Mesothelial cell of epicardium (in vitro differentiated cells): Measurements from ENCODE around the gene MSGN1. TPM values are rescaled to one million over a fixed set of nuclear protein-coding genes. Genes with fewer than 3 reads are reported as not detected.
"Not testable (repeated sequence)": the region's sequence is repeated elsewhere in the genome, so short reads cannot be mapped to it uniquely, and the experiment has no call there.

Experiments
- DNase-seq, 2 experiments: peaks; one replicate each; pipeline ENCODE4 v3.0.0; 2021; ENCODE audit warnings: low spot score in 2 of 2; ENCODE audit not compliant: unreplicated experiment in 2 of 2
- H3K27ac Mint-ChIP-seq: 2 replicates; pipeline ENCODE4 v1.8.0; 2021; ENCODE audit warnings: mixed read lengths
- H3K27me3 Mint-ChIP-seq: 2 replicates; pipeline ENCODE4 v1.8.0; 2021; ENCODE audit warnings: low read depth, mixed read lengths
- H3K36me3 Mint-ChIP-seq: 2 replicates; pipeline ENCODE4 v1.8.0; 2021; ENCODE audit warnings: mixed read lengths
- H3K4me1 Mint-ChIP-seq: 2 replicates; pipeline ENCODE4 v1.8.0; 2021; ENCODE audit warnings: mixed read lengths
- H3K4me3 Mint-ChIP-seq: 2 replicates; pipeline ENCODE4 v1.8.0; 2021; ENCODE audit warnings: mild to moderate bottlenecking, moderate library complexity, mixed read lengths
- H3K9me3 Mint-ChIP-seq: 2 replicates; pipeline ENCODE4 v1.8.0; 2021; ENCODE audit warnings: mixed read lengths
- CTCF ChIP-seq: fragments of 200-600 bp; sonication (generic); IDR thresholded peaks from one replicate; pipeline ENCODE4 v1.5.0; 2021; ENCODE audit warnings: antibody characterized with exemption; ENCODE audit not compliant: unreplicated experiment
- total RNA-seq: library from RNA; stranded (reverse); gene quantifications from 3 replicates; pipeline ENCODE4 v1.2.1, GENCODE V29; 2021

MSGN1 gene
- total RNA-seq, 1 donor from 2014 or later = not detected

GRCh38 chr2:17815468-17816184 lies 634 bp upstream of the MSGN1 start:
- TF ChIP-seq CTCF = no peak
- DNase-seq = no peak
- no peaks in the 10 kb centered on the region for H3K27me3 Mint-ChIP-seq
- peaks cover 3% of the 10 kb centered on the region for H3K9me3 Mint-ChIP-seq
- H3K4me3 Mint-ChIP-seq = no peak overlapping the region
- H3K36me3 Mint-ChIP-seq = no peaks in the 10 kb centered on the region
- H3K27ac Mint-ChIP-seq = no peak overlapping the region
- peaks cover 10% of the 10 kb centered on the region for H3K4me1 Mint-ChIP-seq

GRCh38 chr2:17818235-17818815 lies 2.1 kb downstream of the MSGN1 start:
- TF ChIP-seq CTCF = no peak
- no peaks in the 10 kb centered on the region for H3K27me3 Mint-ChIP-seq
- peaks cover 3% of the 10 kb centered on the region for H3K9me3 Mint-ChIP-seq

GRCh38 chr2:17821080-17821479 lies 4.8 kb downstream of the MSGN1 start:
- no peak for TF ChIP-seq CTCF
- no peak for DNase-seq
- Mint-ChIP-seq H3K27ac (no peak overlapping the region), H3K27me3 (peaks cover 5% of the 10 kb centered on the region), H3K9me3 (no peaks in the 10 kb centered on the region), H3K4me3 (no peak overlapping the region), H3K4me1 (peaks cover 13% of the 10 kb centered on the region), H3K36me3 (no peaks in the 10 kb centered on the region)

More at GRCh38 chr2:17818235-17818815, 2.1 kb downstream of the MSGN1 start:
- H3K4me3 Mint-ChIP-seq = no peak overlapping the region
- H3K27ac Mint-ChIP-seq = no peak overlapping the region
- DNase-seq = no peak
- peaks cover 21% of the 10 kb centered on the region for H3K4me1 Mint-ChIP-seq
- H3K36me3 Mint-ChIP-seq = no peaks in the 10 kb centered on the region

- H3K4me1 Mint-ChIP-seq = peaks cover 10% of the 10 kb centered on the region
- no peak for TF ChIP-seq CTCF
- DNase-seq = no peak
- H3K27ac Mint-ChIP-seq = no peak overlapping the region
- H3K36me3 Mint-ChIP-seq = no peaks in the 10 kb centered on the region
- no peak overlapping the region for H3K4me3 Mint-ChIP-seq
- no peaks in the 10 kb centered on the region for H3K9me3 Mint-ChIP-seq
- peaks cover 12% of the 10 kb centered on the region for H3K27me3 Mint-ChIP-seq
These were observed 5.5 kb downstream of the MSGN1 start for GRCh38 chr2:17821535-17822444.

- DNase-seq = no peak
- Mint-ChIP-seq H3K36me3 (no peaks in the 10 kb centered on the region), H3K9me3 (no peaks in the 10 kb centered on the region), H3K27me3 (peaks cover 14% of the 10 kb centered on the region), H3K27ac (no peak overlapping the region), H3K4me3 (no peak overlapping the region), H3K4me1 (peaks cover 10% of the 10 kb centered on the region)
- no peak for TF ChIP-seq CTCF
These were observed 6.3 kb downstream of the MSGN1 start for GRCh38 chr2:17822445-17823117.

- not testable (repeated sequence) for H3K36me3 Mint-ChIP-seq, DNase-seq, H3K27ac Mint-ChIP-seq, H3K4me3 Mint-ChIP-seq, H3K9me3 Mint-ChIP-seq
- peaks cover 10% of the 10 kb centered on the region for H3K4me1 Mint-ChIP-seq
- H3K27me3 Mint-ChIP-seq = peaks cover 21% of the 10 kb centered on the region
These were observed 7.4 kb downstream of the MSGN1 start for GRCh38 chr2:17823646-17824045.
